ENCODE measurements around the gene SSBP3.

- TF ChIP-seq CTCF (conservative IDR thresholded peaks at IDR 0.05; ENCODE audit: low read depth in 2 of 2), result no peak
- no peak for TF ChIP-seq POLR2AphosphoS5 (IDR thresholded peaks at IDR 0.05; ENCODE audit: low read depth)
- TF ChIP-seq EZH2 (IDR thresholded peaks at IDR 0.05; ENCODE audit: low read depth, unreplicated experiment), result no peak
- TF ChIP-seq, protein P1, sequence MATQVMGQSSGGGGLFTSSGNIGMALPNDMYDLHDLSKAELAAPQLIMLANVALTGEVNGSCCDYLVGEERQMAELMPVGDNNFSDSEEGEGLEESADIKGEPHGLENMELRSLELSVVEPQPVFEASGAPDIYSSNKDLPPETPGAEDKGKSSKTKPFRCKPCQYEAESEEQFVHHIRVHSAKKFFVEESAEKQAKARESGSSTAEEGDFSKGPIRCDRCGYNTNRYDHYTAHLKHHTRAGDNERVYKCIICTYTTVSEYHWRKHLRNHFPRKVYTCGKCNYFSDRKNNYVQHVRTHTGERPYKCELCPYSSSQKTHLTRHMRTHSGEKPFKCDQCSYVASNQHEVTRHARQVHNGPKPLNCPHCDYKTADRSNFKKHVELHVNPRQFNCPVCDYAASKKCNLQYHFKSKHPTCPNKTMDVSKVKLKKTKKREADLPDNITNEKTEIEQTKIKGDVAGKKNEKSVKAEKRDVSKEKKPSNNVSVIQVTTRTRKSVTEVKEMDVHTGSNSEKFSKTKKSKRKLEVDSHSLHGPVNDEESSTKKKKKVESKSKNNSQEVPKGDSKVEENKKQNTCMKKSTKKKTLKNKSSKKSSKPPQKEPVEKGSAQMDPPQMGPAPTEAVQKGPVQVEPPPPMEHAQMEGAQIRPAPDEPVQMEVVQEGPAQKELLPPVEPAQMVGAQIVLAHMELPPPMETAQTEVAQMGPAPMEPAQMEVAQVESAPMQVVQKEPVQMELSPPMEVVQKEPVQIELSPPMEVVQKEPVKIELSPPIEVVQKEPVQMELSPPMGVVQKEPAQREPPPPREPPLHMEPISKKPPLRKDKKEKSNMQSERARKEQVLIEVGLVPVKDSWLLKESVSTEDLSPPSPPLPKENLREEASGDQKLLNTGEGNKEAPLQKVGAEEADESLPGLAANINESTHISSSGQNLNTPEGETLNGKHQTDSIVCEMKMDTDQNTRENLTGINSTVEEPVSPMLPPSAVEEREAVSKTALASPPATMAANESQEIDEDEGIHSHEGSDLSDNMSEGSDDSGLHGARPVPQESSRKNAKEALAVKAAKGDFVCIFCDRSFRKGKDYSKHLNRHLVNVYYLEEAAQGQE (IDR thresholded peaks at IDR 0.05; ENCODE audit: unreplicated experiment), result no peak
- TF ChIP-seq EZH2phosphoT487 (IDR thresholded peaks at IDR 0.05; ENCODE audit: unreplicated experiment), result no peak
- TF ChIP-seq ZNF331 (CRISPR knock-in tag; IDR thresholded peaks at IDR 0.05; ENCODE audit: low read depth), result no peak
- TF ChIP-seq ZNF114 (CRISPR knock-in tag; IDR thresholded peaks at IDR 0.05), result no peak
- TF ChIP-seq CREB1 (CRISPR knock-in tag; IDR thresholded peaks at IDR 0.05; ENCODE audit: low read depth), result no peak
- TF ChIP-seq NANOG (IDR thresholded peaks at IDR 0.05; ENCODE audit: borderline replicate concordance), result no peak
- no peak for TF ChIP-seq STAT1 (IDR thresholded peaks at IDR 0.05; ENCODE audit: unreplicated experiment)
These were observed 138.1 kb downstream of the SSBP3 start for GRCh38 chr1:54267815-54268761.
